Stimulated activated CD8-positive, alpha-beta memory T cell treated with anti-CD3 and anti-CD28 coated beads, Interleukin-7, amount 100 ng/mL, for 48 hours (primary cell): ENCODE results near the gene RBMS1.
"Not testable (repeated sequence)": the region's sequence is repeated elsewhere in the genome, so short reads cannot be mapped to it uniquely, and the experiment has no call there.

Experiments used
- DNase-seq, 2 donors: peaks; one replicate each; pipeline ENCODE4 v3.0.0-alpha.2; 2020; ENCODE audit warnings: low read depth in 1 of 2; ENCODE audit errors: extremely low read depth in 1 of 2

RBMS1 gene

GRCh38 chr2:160472839-160473251, 20.8 kb downstream of the RBMS1 start:
- DNase-seq = no peak

- DNase-seq = no peak
Measured at GRCh38 chr2:160471950-160472349, 21.7 kb downstream of the RBMS1 start.

GRCh38 chr2:160469621-160470204, 23.9 kb downstream of the RBMS1 start:
- no peak for DNase-seq

- no peak for DNase-seq
Measured at GRCh38 chr2:160469164-160469563, 24.4 kb downstream of the RBMS1 start.

DNA sequence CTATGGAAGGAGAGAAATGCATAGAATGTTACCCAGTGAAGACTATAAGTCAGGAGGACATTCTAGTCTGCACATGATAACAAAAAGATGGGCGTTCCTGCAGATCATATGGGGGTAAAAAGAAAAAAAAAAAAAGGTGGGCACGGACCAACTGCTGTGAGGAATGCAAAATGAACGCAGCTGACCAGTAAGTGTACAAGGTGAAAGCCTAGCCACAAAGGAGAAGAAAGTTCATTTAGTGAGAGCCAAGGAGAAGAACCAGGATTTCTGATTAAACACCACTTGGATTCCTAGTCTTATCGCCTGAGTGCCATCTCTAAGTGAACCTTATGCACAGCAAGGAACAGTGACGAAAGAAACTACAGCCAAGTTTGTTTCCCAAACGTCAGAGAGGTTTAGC, 26.5 kb downstream of the RBMS1 start:
- no peak for DNase-seq

DNA sequence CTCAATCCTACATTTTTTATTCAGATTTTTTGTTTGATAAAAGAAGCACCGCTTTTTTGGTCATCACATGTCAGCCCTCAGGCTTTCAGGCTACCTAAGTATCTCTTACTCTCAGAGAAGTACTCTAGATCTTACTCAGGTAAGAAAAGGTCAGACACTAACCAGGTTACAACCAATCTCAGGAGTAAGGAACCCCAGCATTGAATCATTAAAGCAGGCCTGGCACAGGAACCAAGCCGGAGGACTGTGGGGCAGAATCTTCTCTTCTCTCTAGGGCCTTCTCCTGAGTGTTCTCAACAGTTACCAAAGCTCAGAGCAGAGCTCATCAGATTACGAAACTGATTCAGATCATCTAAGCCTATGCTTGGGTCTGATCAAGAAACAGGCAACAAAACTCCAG, 28.2 kb downstream of the RBMS1 start:
- no peak for DNase-seq

GRCh38 chr2:160465002-160465401, 28.6 kb downstream of the RBMS1 start:
- no peak for DNase-seq

DNA sequence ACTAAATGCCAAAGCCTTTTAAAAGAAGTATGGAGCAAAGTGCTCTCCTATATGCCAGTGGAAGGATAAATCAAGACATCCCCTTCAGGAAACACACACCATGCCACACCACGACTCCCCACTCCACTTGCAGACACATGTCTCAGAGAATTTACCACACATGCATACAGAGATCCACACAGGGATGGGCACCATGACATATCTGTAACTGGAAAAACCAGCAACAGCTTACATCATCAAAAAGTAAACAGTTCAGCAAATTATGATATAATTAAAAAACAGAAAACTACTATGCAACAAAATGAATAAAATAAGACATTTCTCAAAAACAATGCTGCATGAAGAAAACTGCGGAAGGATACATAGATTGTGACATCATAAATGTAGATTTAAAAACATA, 29.6 kb downstream of the RBMS1 start:
- DNase-seq = no peak

DNA sequence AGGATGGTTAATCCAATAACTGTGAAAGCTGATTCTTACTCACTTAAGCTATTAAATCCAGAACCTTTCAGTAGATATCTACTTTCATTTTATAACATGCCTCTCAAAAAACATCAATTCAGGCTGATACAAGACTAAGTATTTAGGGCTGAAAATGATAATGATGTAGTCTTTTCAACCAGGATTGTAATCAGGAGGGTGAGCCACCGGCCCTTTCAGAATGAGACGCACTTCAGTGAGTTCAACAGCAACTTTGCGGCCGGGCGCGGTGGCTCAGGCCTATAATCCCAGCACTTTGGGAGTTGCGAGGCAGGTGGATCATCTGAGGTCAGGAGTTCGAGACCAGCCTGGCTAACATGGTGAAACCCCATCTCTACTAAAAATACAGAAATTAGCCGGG, 30.4 kb downstream of the RBMS1 start:
- DNase-seq = no peak

- no peak for DNase-seq
Measured at GRCh38 chr2:160460333-160460731, 33.3 kb downstream of the RBMS1 start.

DNA sequence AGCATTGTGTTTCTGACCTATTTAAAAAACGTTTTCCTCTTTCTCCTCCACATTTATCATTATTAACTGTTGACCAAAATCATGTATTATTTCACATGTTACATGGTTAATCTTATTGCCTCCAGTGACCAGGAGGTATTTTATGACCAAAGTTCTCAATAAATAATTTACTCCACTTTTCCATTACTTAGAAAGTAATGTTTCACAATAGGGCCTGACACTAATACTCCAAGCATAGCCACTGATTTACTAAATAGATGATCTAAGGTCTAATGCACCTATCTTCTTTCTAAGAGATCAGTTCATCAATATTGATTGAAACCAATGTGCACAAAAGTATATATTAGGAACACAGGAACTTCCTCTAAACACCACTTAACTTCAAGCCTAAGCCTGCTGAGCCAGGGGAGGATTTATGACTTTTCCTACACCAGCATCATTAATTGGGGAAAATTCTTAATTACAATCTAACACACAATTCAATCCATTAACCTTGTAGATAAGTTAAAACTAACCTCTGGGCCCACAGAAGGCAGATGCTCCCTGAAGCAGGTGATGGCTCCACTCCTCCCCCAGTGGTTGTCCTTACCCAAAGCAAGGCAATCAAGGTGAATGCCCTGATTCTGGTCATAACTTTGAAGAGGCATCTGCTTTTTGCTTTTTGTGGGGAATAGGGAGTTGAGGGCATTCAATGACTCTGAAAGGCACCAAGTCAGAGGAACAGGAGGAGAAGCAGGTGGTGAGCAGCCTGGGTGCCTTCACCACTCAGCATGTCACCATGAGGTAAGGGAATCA, 33.9 kb downstream of the RBMS1 start:
- DNase-seq = no peak

DNA sequence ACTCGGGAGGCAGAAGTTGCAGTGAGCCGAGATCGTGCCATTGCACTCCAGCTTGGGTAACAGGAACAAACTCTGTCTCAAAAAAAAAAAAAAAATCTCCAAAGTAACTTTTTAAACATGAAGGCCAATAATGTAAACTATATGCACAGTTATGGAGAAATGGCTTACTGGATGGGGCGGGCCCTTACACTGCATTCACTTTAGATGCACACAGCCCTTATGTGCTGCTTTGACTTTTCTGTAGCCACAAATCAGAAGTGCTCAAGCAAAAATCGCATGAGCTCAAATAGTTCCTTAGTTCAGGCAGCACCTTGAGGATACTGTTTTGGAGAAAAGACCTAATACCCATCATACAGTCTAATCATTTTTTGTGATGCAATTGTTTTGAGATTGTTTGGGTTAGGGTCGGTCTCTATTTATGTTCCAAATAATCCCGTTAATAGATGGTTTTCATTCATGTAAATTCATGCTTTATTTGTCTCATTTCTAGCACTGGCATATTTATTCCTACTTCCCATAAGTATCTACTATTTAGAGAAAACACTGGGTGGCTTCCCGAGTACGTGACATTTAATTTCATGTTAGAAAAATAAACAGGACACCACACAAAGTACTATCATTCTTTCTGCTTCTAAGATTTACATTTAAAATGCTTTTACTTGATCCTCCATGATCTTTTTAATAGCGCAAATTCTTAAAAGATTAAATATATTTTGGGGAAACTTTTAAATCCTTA, 34.7 kb downstream of the RBMS1 start:
- DNase-seq = no peak

DNA sequence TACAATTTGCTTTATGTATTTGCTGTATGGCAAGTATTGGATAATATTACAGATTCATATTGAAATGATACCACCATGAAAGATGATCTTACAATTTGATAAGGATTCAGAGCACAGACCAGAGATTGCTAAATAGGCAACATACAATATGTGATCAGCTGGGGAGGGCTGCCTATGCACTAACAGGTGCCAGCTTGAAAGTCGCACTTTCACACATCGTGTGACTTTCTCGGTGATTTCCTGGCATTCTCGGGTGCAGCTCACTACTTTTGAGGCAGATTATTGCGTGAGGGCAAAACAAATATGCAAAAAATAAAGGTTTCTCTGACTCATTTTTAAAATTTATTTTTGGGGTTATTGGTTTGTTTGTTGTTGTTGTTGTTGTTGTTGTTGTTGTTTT, 36.0 kb downstream of the RBMS1 start:
- DNase-seq = no peak

GRCh38 chr2:160454070-160454797, 39.4 kb downstream of the RBMS1 start:
- no peak for DNase-seq

- no peak for DNase-seq
Measured at GRCh38 chr2:160453111-160453820, 40.3 kb downstream of the RBMS1 start.

GRCh38 chr2:160450486-160450885, 43.1 kb downstream of the RBMS1 start:
- no peak for DNase-seq

- DNase-seq = not testable (repeated sequence)
Measured at GRCh38 chr2:160448821-160449220, 44.8 kb downstream of the RBMS1 start.

- DNase-seq = no peak
Measured at GRCh38 chr2:160445673-160446072, 47.9 kb downstream of the RBMS1 start.

- DNase-seq = no peak
Measured at GRCh38 chr2:160442603-160443002, 51.0 kb downstream of the RBMS1 start.

GRCh38 chr2:160440888-160441287, 52.7 kb downstream of the RBMS1 start:
- no peak for DNase-seq

DNA sequence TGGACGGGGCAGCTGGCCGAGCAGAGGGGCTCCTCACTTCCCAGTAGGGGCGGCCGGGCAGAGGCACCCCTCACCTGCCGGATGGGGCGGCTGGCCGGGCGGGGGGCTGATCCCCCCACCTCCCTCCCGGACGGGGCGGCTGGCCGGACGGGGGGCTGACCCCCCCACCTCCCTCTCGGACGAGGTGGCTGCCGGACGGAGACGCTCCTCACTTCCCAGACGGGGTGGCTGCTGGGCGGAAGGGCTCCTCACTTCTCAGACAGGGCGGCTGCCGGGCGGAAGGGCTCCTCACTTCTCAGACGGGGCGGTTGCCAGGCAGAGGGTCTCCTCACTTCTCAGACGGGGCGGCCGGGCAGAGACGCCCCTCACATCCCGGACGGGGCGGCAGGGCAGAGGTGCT, 54.6 kb downstream of the RBMS1 start:
- not testable (repeated sequence) for DNase-seq
